Measurements from ENCODE around the gene B3GAT1.

The B3GAT1 gene

GRCh38 chr11:134441706-134442105 lies 29.7 kb upstream of the B3GAT1 start:
- in situ Hi-C loops (cut with MboI; ENCODE audit: low sequenced_read_pairs), result no loop called here

GRCh38 chr11:134441281-134441680 lies 29.2 kb upstream of the B3GAT1 start:
- in situ Hi-C loops (cut with MboI; ENCODE audit: low sequenced_read_pairs), result no loop called here

GRCh38 chr11:134440851-134441250 lies 28.8 kb upstream of the B3GAT1 start:
- in situ Hi-C loops (cut with MboI; ENCODE audit: low sequenced_read_pairs), result no loop called here

GRCh38 chr11:134438542-134439537 lies 26.8 kb upstream of the B3GAT1 start:
- in situ Hi-C loops (cut with MboI; ENCODE audit: low sequenced_read_pairs), result no loop called here

- in situ Hi-C loops (cut with MboI; ENCODE audit: low sequenced_read_pairs), result no loop called here
Measured at GRCh38 chr11:134437821-134438220, 25.8 kb upstream of the B3GAT1 start.

- in situ Hi-C loops (cut with MboI; ENCODE audit: low sequenced_read_pairs), result no loop called here
Measured at GRCh38 chr11:134436781-134437180, 24.7 kb upstream of the B3GAT1 start.

GRCh38 chr11:134433806-134434205 lies 21.8 kb upstream of the B3GAT1 start:
- in situ Hi-C loops (cut with MboI; ENCODE audit: low sequenced_read_pairs), result no loop called here

- in situ Hi-C loops (cut with MboI; ENCODE audit: low sequenced_read_pairs), result no loop called here
Measured at GRCh38 chr11:134433251-134433650, 21.2 kb upstream of the B3GAT1 start.

GRCh38 chr11:134432776-134433175 lies 20.7 kb upstream of the B3GAT1 start:
- in situ Hi-C loops (cut with MboI; ENCODE audit: low sequenced_read_pairs), result no loop called here

- in situ Hi-C loops (cut with MboI; ENCODE audit: low sequenced_read_pairs), result no loop called here
Measured at GRCh38 chr11:134429106-134429505, 17.1 kb upstream of the B3GAT1 start.

GRCh38 chr11:134425816-134426536 lies 13.9 kb upstream of the B3GAT1 start:
- in situ Hi-C loops (cut with MboI; ENCODE audit: low sequenced_read_pairs), result no loop called here

GRCh38 chr11:134425413-134425812 lies 13.4 kb upstream of the B3GAT1 start:
- in situ Hi-C loops (cut with MboI; ENCODE audit: low sequenced_read_pairs), result no loop called here

GRCh38 chr11:134423106-134423505 lies 11.1 kb upstream of the B3GAT1 start:
- in situ Hi-C loops (cut with MboI; ENCODE audit: low sequenced_read_pairs), result no loop called here

- in situ Hi-C loops (cut with MboI; ENCODE audit: low sequenced_read_pairs), result no loop called here
Measured at GRCh38 chr11:134417871-134418840, 6.1 kb upstream of the B3GAT1 start.

GRCh38 chr11:134416726-134417125 lies 4.7 kb upstream of the B3GAT1 start:
- in situ Hi-C loops (cut with MboI; ENCODE audit: low sequenced_read_pairs), result no loop called here

GRCh38 chr11:134414766-134415765 lies 3.0 kb upstream of the B3GAT1 start:
- in situ Hi-C loops (cut with MboI; ENCODE audit: low sequenced_read_pairs), result no loop called here

GRCh38 chr11:134413826-134414731 lies 2.0 kb upstream of the B3GAT1 start:
- in situ Hi-C loops (cut with MboI; ENCODE audit: low sequenced_read_pairs), result no loop called here

- in situ Hi-C loops (cut with MboI; ENCODE audit: low sequenced_read_pairs), result no loop called here
Measured at GRCh38 chr11:134413043-134413825, 1.2 kb upstream of the B3GAT1 start.
